HFFc6 (cell line): ENCODE measurements around the gene CTSS. TPM values are rescaled to one million over a fixed set of nuclear protein-coding genes. Genes with fewer than 3 reads are reported as not detected.
"Not testable (repeated sequence)": the region's sequence is repeated elsewhere in the genome, so short reads cannot be mapped to it uniquely, and the experiment has no call there.

ENCODE experiments used
- DNase-seq: peaks from one replicate; pipeline ENCODE4 v3.0.0-alpha.2; 2018
- H3K27ac Mint-ChIP-seq: 2 replicates; pipeline ENCODE4 v1.8.0; 2020; ENCODE audit warnings: mild to moderate bottlenecking, mixed read lengths
- H3K27me3 Mint-ChIP-seq: 2 replicates; pipeline ENCODE4 v1.8.0; 2021; ENCODE audit warnings: mild to moderate bottlenecking, moderate library complexity, mixed read lengths; ENCODE audit not compliant: insufficient read depth
- H3K36me3 Mint-ChIP-seq: 2 replicates; pipeline ENCODE4 v1.8.0; 2021; ENCODE audit warnings: low read depth, mixed read lengths
- H3K4me1 Mint-ChIP-seq: 2 replicates; pipeline ENCODE4 v1.8.0; 2020; ENCODE audit warnings: low read depth, mixed read lengths
- H3K4me3 Mint-ChIP-seq: 2 replicates; pipeline ENCODE4 v1.8.0; 2020; ENCODE audit warnings: mild to moderate bottlenecking, moderate library complexity, mixed read lengths
- H3K9me3 Mint-ChIP-seq: 2 replicates; pipeline ENCODE4 v1.8.0; 2020; ENCODE audit warnings: mild to moderate bottlenecking, mixed read lengths
- total RNA-seq, 6 experiments: library from RNA; stranded (reverse); fragmentation: NEBNext Ultra II Directional; extraction: Animal tissue kit (Norgen Biotek cat#: 25700); gene quantifications; 2 replicates in 1 of 6; 3 replicates in 5 of 6; pipeline ENCODE4 v1.2.3, GENCODE V29; 2021
- TF ChIP-seq, protein P1 (sequence below): fragments of 200-600 bp; sonication (generic); IDR thresholded peaks from 2 replicates; pipeline ENCODE4 v1.5.0; 2021; ENCODE audit warnings: antibody characterized with exemption, mild to moderate bottlenecking

CTSS gene
- total RNA-seq, 6 experiments from 2014 or later, result 0.14 to 0.77 (median 0.31) TPM; not detected in 1

DNA sequence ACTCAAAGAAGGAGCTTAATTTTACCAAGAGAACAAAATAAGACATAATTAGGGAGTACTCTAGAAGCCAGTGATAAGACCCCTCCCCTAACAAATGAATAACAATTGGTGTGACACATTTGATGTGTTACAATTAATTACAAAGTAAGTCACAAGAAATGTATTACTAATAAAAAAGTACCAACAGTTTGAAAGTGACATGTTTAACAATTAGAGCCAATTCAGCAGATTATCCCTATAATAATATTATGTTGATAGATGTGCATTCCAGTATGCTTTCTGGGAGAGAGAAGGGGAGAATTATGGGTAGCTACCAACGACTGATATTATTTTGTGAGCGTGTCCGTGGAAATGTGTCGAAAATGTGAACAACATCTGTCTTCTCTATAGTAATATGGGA is 23.4 kb upstream of the CTSS start:
- Mint-ChIP-seq H3K9me3 (no peaks in the 10 kb centered on the region), H3K4me1 (peaks cover 5% of the 10 kb centered on the region; the same call in 1 of the 2 replicates), H3K4me3 (no peak overlapping the region), H3K27ac (no peak overlapping the region), H3K36me3 (no peaks in the 10 kb centered on the region), H3K27me3 (no peaks in the 10 kb centered on the region)
- no peak for DNase-seq
- TF ChIP-seq, protein P1, sequence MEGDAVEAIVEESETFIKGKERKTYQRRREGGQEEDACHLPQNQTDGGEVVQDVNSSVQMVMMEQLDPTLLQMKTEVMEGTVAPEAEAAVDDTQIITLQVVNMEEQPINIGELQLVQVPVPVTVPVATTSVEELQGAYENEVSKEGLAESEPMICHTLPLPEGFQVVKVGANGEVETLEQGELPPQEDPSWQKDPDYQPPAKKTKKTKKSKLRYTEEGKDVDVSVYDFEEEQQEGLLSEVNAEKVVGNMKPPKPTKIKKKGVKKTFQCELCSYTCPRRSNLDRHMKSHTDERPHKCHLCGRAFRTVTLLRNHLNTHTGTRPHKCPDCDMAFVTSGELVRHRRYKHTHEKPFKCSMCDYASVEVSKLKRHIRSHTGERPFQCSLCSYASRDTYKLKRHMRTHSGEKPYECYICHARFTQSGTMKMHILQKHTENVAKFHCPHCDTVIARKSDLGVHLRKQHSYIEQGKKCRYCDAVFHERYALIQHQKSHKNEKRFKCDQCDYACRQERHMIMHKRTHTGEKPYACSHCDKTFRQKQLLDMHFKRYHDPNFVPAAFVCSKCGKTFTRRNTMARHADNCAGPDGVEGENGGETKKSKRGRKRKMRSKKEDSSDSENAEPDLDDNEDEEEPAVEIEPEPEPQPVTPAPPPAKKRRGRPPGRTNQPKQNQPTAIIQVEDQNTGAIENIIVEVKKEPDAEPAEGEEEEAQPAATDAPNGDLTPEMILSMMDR, result no peak

DNA sequence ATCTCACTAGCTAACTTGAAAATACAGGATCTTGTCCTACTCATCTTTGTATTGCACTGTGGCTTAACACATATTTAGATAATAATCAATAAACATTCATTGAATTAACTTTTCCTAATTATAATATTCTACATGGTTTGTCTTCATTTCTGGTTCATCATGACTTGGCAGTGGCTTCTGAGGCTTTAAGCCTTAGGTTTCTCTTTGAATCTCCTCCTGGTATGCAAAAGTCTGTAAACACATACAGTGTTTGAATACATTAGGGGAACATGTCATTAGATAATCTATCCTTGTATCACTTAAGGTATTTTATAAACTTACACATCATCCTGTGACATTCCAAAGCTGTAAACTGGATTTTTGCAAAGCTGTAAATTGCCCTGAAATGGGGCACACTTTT is 21.9 kb upstream of the CTSS start:
- no peak for DNase-seq
- Mint-ChIP-seq H3K27ac (no peak overlapping the region), H3K4me1 (peaks cover 5% of the 10 kb centered on the region; the same call in 1 of the 2 replicates), H3K27me3 (no peaks in the 10 kb centered on the region), H3K4me3 (no peak overlapping the region), H3K9me3 (no peaks in the 10 kb centered on the region), H3K36me3 (no peaks in the 10 kb centered on the region)
- TF ChIP-seq, protein P1, result no peak

DNA sequence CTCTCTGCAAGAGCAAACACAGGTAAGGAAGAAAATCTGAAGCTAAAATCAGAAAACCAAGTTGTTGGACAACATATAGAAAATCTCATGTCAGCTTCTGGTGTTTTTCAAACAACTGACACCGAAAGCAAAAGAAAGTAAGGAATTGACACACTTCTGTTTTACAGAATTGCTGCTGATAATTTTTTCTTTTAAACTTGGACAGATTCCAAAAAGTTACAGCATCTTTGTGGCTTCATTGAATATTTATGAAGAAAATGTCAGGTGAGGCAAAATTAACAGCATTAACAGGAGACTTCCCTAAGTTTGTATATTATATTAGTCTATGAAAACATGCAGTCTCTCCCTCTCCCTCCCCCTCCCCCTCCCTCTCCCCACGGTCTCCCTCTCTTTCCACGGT is 14.9 kb upstream of the CTSS start:
- no peaks in the 10 kb centered on the region for H3K27me3 Mint-ChIP-seq
- H3K9me3 Mint-ChIP-seq, result peaks cover 5% of the 10 kb centered on the region; the same call in 1 of the 2 replicates
- no peak overlapping the region for H3K27ac Mint-ChIP-seq
- no peaks in the 10 kb centered on the region for H3K4me1 Mint-ChIP-seq
- no peak for DNase-seq
- TF ChIP-seq, protein P1, result no peak
- H3K4me3 Mint-ChIP-seq, result no peak overlapping the region
- H3K36me3 Mint-ChIP-seq, result peaks cover 5% of the 10 kb centered on the region; the same call in 1 of the 2 replicates

DNA sequence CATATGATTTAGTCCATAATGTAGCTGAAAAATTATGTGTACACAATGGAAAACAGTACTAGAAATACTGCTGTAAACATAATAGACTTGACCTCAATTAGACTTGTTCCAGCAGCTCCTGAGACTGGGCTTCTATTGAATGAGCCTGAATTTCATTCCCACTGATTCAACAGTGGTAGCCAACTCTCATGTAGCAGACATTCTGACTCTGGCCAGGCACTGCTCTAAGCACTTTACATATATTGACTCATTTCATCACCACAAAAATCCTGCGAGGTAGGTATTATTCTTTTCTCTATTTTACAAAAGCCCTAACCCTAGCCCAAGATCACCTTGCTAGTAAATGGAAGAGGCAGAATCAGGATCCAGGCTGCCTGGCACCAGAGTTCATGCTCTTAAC is 12.8 kb upstream of the CTSS start:
- no peaks in the 10 kb centered on the region for H3K27me3 Mint-ChIP-seq
- H3K4me3 Mint-ChIP-seq, result no peak overlapping the region
- DNase-seq, result no peak
- H3K4me1 Mint-ChIP-seq, result no peaks in the 10 kb centered on the region
- H3K9me3 Mint-ChIP-seq, result peaks cover 5% of the 10 kb centered on the region; the same call in 1 of the 2 replicates
- TF ChIP-seq, protein P1, result no peak
- H3K27ac Mint-ChIP-seq, result no peak overlapping the region
- peaks cover 5% of the 10 kb centered on the region; the same call in 1 of the 2 replicates for H3K36me3 Mint-ChIP-seq

DNA sequence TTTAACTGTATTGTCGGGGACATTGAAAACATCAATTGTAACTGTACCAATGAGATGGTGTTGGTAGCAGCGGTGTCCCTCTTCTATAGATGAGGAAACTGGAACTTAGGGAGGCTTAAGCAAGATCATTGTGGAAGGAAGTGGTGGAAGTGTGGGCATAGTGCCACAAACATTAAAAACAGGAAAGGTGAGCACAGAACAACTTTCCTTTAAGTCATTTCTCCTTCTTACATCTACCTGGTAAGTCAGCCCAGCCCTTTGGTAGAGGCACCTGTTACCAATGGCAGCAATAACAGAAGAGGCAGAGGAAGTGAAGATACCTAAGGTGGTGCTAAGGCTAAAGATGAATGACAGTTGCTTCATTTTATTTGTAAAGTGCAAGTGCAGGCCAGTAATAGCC is 12.0 kb upstream of the CTSS start:
- TF ChIP-seq, protein P1, result no peak
- H3K27ac Mint-ChIP-seq, result no peak overlapping the region
- no peak overlapping the region for H3K4me3 Mint-ChIP-seq
- peaks cover 5% of the 10 kb centered on the region; the same call in 1 of the 2 replicates for H3K9me3 Mint-ChIP-seq
- no peaks in the 10 kb centered on the region for H3K4me1 Mint-ChIP-seq
- H3K36me3 Mint-ChIP-seq, result peaks cover 5% of the 10 kb centered on the region; the same call in 1 of the 2 replicates
- H3K27me3 Mint-ChIP-seq, result no peaks in the 10 kb centered on the region
- DNase-seq, result no peak

DNA sequence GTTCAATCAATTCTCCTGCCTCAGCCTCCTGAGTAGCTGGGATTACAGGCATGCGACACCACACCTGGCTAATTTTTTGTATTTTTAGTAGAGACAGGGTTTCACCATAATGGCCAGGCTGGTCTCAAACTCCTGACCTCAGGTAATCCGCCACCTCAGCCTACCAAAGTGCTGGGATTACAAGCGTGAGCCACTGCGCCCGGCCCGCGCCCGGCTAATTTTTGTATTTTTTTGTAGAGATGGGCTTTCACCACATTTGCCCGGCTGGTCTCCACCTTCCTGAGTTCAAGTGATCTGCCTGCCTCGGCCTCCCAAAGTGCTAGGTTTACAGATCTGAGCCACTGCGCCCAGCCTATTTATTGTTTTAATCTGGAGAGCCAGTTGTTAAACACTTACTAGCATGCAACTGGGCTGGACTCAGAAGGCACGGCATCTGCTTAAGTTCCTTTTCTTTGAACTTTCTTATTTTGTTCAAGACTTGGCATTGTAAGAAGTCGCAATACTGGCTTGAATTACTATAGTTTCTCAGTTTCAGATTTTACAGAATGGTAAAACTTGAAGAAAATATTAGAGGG is 10.4 kb upstream of the CTSS start:
- DNase-seq, H3K9me3 Mint-ChIP-seq, H3K36me3 Mint-ChIP-seq, H3K27me3 Mint-ChIP-seq, H3K27ac Mint-ChIP-seq, H3K4me3 Mint-ChIP-seq, H3K4me1 Mint-ChIP-seq: not testable (repeated sequence)
